Loucy (cell line): ENCODE results near the gene TPCN2.

ENCODE experiments used
- EZH2phosphoT487 ChIP-seq: fragments of 200-600 bp; IDR thresholded peaks from 2 replicates; pipeline ENCODE4 v1.6.1; 2018; ENCODE audit warnings: antibody characterized with exemption, mild to moderate bottlenecking, moderate library complexity, borderline replicate concordance
- TF ChIP-seq, protein P1 (sequence below): fragments of 200-600 bp; sonication (generic); conservative IDR thresholded peaks from 2 replicates; pipeline ENCODE4 v1.5.1; 2014; ENCODE audit warnings: mild to moderate bottlenecking, antibody characterized with exemption, low read length

DNA sequence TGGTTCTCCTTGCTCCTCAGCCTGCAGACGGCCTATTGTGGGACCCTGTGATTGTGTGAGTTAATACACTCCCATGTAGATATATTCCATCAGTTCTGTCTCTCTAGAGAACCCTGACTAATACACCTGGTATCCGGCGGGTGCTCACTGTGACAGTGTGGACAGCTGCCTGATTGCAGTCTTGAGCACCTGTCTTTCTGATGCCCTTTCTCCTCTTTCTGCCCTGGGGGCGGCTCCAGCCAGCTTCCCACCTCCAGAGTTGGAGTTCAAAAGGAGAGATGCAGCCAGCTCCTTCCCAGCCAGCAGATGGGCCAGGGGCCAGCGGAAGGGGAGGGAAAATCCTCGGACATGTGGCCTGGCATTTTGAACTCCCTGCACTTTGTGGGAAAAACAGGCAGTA is 122.0 kb downstream of the TPCN2 start:
- TF ChIP-seq, protein P1, sequence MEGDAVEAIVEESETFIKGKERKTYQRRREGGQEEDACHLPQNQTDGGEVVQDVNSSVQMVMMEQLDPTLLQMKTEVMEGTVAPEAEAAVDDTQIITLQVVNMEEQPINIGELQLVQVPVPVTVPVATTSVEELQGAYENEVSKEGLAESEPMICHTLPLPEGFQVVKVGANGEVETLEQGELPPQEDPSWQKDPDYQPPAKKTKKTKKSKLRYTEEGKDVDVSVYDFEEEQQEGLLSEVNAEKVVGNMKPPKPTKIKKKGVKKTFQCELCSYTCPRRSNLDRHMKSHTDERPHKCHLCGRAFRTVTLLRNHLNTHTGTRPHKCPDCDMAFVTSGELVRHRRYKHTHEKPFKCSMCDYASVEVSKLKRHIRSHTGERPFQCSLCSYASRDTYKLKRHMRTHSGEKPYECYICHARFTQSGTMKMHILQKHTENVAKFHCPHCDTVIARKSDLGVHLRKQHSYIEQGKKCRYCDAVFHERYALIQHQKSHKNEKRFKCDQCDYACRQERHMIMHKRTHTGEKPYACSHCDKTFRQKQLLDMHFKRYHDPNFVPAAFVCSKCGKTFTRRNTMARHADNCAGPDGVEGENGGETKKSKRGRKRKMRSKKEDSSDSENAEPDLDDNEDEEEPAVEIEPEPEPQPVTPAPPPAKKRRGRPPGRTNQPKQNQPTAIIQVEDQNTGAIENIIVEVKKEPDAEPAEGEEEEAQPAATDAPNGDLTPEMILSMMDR: no peak
- no peak for TF ChIP-seq EZH2phosphoT487
